HG02571 (cell line): ENCODE measurements around the gene KLHL40.

ENCODE experiments used
- ATAC-seq: cut with Tn5 transposase; IDR thresholded peaks from one replicate; pipeline ENCODE4 v1.9.1; 2021; ENCODE audit warnings: mild to moderate bottlenecking, moderate library complexity; ENCODE audit not compliant: unreplicated experiment

KLHL40 gene

DNA sequence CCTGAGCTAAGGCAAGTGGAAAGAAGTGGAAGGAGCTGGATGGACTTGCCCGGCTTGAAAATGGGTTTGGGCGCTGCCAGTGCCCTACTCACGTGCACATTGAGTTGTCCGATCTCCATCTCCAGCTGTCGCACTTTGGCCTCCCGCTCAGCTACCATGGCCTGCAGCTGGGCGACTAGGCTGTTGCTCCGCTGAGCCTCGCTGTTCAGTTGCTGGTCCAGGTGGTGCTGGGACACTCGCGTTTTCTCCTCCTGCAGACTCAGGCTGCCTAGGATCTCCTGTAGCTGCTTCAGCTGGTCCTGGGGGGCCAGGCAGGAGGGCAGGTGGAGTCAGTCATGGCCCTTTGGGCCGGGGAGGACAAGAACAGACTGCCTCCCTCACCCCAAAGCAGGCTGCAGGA is 50.3 kb downstream of the KLHL40 start:
- no peak for ATAC-seq

DNA sequence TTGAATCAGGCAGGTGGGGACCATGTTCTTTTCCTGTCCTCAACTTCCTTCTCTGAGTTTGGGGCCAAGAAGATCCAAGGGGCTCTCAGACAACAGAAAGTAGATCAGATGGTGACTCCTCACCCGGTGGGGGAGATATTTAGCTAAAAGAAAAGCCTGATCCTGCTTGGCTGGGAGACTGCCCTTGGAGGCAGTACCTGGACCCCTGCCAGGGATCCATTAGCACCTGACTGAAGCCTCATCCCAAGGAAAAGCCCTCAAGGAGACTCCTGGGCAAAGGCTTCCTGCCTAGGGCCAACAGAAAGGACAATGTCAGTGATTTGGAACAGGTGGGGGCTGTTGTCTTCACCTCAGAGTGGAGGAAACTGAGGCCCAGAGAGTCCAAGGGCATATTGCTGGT is 50.7 kb downstream of the KLHL40 start:
- ATAC-seq = no peak

DNA sequence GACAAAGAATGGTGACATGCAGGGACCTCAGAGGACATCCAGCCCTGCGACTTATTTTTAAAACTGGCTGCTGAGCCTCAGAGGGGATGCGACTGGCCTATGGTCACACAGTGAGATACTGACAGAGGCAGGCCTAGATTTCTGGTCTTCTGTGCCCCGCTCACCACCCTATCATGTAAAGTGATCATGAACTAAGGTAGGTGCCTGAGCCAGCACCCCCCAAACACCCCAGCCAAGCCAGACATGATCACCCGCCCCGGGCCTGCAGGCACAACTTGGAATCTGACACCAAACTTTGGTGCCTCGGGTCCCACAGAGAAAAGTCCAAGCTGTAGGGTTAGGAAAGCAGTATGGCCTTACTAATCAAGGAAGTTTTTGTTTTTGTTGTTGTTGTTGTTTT is 51.2 kb downstream of the KLHL40 start:
- no peak for ATAC-seq

DNA sequence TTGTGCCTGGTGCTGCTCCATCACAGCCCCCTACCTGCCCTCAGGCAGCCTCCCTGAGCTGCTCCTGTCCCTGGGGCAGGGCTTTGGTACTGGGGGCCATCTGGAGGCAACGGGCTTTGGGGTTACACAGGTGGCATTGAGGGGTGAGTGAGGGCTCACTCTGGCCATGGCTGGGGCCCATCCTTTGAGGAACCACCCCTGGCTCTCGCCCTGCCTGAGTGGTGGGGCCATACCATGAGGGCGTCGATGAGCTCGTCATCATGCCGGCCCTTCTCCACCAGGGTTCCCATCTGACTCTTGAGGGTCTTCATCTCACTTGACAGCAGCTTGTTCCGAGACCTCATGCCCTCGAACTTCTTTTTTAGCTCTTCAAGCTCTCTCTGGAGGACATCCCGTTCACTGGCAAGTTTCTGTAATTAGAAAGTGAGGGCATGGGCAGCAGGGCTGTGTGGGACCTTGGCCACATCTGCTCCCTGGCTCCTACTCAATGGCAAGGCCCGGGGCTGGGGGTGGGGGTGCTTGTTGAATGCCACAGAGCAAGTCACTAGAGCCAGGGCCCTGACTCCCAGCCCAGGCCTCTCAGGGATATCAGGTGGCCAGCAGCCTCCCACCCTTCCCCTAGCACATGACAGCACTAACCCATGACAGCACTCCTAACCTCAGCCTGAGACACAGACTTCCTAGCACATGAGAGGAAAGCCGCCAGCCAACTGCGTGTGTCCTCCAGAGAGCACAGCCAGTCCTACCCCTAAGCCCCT is 54.2 kb downstream of the KLHL40 start:
- ATAC-seq = no peak

DNA sequence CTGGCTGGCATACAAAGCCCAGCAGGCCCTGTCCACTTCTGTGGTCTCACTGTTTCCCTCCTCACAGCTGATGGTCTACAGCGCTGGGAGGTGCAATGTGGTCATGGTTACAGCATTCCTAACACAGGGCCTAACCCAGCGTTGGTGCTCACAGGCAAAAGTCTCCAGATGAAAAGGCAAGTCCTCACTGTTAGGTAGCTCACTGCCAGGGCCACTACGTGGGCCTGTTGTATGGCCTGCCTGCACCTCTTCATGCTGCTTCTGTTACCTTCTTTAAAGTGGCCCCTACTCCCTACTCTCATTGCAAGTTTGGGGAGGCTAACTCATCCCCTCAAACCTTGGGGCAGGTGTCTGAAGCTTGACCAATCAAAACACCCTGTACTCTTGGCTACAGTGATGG is 56.5 kb downstream of the KLHL40 start:
- no peak for ATAC-seq
